Vagina (tissue), 2 donors: ENCODE measurements around the gene SERP1. TPM values are rescaled to one million over a fixed set of nuclear protein-coding genes. Genes with fewer than 3 reads are reported as not detected.
A peak's percentile ranks its signal among the peaks of the same experiment; 100 is the strongest.

Experiments
- DNase-seq, 2 donors: peaks; one replicate each; pipeline ENCODE4 v3.0.0-alpha.2; 2017; ENCODE audit errors: extremely low spot score in 2 of 2
- H3K27ac ChIP-seq: fragments of 200-600 bp; sonication (generic); one replicate; pipeline ENCODE4 v1.5.1; 2019
- H3K27me3 ChIP-seq: fragments of 200-600 bp; sonication (generic); one replicate; pipeline ENCODE4 v1.5.1; 2019
- H3K36me3 ChIP-seq, 2 donors: fragments of 200-600 bp; sonication (generic); one replicate each; pipeline ENCODE4 v1.5.1; 2017 to 2019
- H3K4me1 ChIP-seq: fragments of 200-600 bp; sonication (generic); one replicate; pipeline ENCODE4 v1.5.1; 2019
- H3K4me3 ChIP-seq, 2 donors: fragments of 200-600 bp; sonication (generic); 1 replicate in 1 of 2; 2 replicates in 1 of 2; pipeline ENCODE4 v1.5.1; 2016 to 2019
- H3K9me3 ChIP-seq: fragments of 200-600 bp; sonication (generic); one replicate; pipeline ENCODE4 v1.5.1; 2019
- POLR2A ChIP-seq, 2 donors: fragments of 450-650 bp; IDR thresholded peaks; one replicate each; pipeline ENCODE4 v1.6.1; 2017; ENCODE audit warnings: antibody characterized with exemption in 2 of 2, mild to moderate bottlenecking in 2 of 2, moderate library complexity in 2 of 2
- POLR2AphosphoS5 ChIP-seq, 2 donors: sonication (generic); formaldehyde crosslinking; IDR thresholded peaks; one replicate each; pipeline ENCODE4 v1.9.0; 2017; ENCODE audit warnings: antibody characterized with exemption in 2 of 2, mild to moderate bottlenecking in 2 of 2, low read depth in 1 of 2; ENCODE audit not compliant: insufficient read depth in 1 of 2
- intact Hi-C: fragments of 100-400 bp; cut with DNase I; formaldehyde crosslinking; loops from one replicate; pipeline ENCODE4 v1.15.1; 2023
- total RNA-seq: library from RNA; depleted of rRNA; stranded (reverse); fragments of >200 nt; gene quantifications from one replicate; pipeline ENCODE4 v1.2.3, GENCODE V29; 2016
- TF ChIP-seq, protein P1 (sequence below), 3 experiments: fragments of 450-650 bp in 2 of 3; fragments of 200-600 bp in 1 of 3; sonication (generic) in 1 of 3; IDR thresholded peaks; one replicate each; pipeline ENCODE4 v1.5.1; 2017 to 2019; ENCODE audit warnings: antibody characterized with exemption in 3 of 3, mild to moderate bottlenecking in 2 of 3, moderate library complexity in 2 of 3

The SERP1 gene
- total RNA-seq, 1 donor from 2014 or later = 231 TPM

- H3K27me3 ChIP-seq = no peaks in the 10 kb centered on the region
- intact Hi-C loops = loop anchor here (5.0 kb wide), 1 partner anchor 135 kb away; no protein-coding TSS in a partner anchor
- TF ChIP-seq POLR2A (IDR thresholded peaks at IDR 0.05) (no peak), POLR2AphosphoS5 (IDR thresholded peaks at IDR 0.05; ENCODE audit: insufficient read depth in 1 of 2, low read depth in 1 of 2) (no peak)
- TF ChIP-seq, protein P1, sequence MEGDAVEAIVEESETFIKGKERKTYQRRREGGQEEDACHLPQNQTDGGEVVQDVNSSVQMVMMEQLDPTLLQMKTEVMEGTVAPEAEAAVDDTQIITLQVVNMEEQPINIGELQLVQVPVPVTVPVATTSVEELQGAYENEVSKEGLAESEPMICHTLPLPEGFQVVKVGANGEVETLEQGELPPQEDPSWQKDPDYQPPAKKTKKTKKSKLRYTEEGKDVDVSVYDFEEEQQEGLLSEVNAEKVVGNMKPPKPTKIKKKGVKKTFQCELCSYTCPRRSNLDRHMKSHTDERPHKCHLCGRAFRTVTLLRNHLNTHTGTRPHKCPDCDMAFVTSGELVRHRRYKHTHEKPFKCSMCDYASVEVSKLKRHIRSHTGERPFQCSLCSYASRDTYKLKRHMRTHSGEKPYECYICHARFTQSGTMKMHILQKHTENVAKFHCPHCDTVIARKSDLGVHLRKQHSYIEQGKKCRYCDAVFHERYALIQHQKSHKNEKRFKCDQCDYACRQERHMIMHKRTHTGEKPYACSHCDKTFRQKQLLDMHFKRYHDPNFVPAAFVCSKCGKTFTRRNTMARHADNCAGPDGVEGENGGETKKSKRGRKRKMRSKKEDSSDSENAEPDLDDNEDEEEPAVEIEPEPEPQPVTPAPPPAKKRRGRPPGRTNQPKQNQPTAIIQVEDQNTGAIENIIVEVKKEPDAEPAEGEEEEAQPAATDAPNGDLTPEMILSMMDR (IDR thresholded peaks at IDR 0.05) = no peak
- peak overlapping the region; percentile 92 to 94 for H3K4me3 ChIP-seq
- H3K9me3 ChIP-seq = no peaks in the 10 kb centered on the region
- H3K36me3 ChIP-seq = peaks cover 0 to 3% of the 10 kb centered on the region in 2 donors
- peak overlapping the region; percentile 99 for H3K27ac ChIP-seq
- peaks cover 53% of the 10 kb centered on the region for H3K4me1 ChIP-seq
- no peak for DNase-seq
Measured at GRCh38 chr3:150547045-150547741, 897 bp upstream of the SERP1 start.

- peak overlapping the region; percentile 99 for H3K27ac ChIP-seq
- intact Hi-C loops = loop anchor here (5.0 kb wide), 1 partner anchor 133 kb away; no protein-coding TSS in a partner anchor
- H3K36me3 ChIP-seq = no peaks in the 10 kb centered on the region
- no peaks in the 10 kb centered on the region for H3K27me3 ChIP-seq
- peaks cover 45% of the 10 kb centered on the region for H3K4me1 ChIP-seq
- no peak for TF ChIP-seq POLR2A (IDR thresholded peaks at IDR 0.05)
- TF ChIP-seq, protein P1 (IDR thresholded peaks at IDR 0.05) = no peak
- TF ChIP-seq POLR2AphosphoS5 (IDR thresholded peaks at IDR 0.05; ENCODE audit: insufficient read depth in 1 of 2, low read depth in 1 of 2) = no peak
- no peaks in the 10 kb centered on the region for H3K9me3 ChIP-seq
- peak overlapping the region; percentile 92 to 94 for H3K4me3 ChIP-seq
- DNase-seq = peak in 1 of 2 donors; percentile 90
Measured at GRCh38 chr3:150545419-150546225, 674 bp downstream of the SERP1 start.

DNA sequence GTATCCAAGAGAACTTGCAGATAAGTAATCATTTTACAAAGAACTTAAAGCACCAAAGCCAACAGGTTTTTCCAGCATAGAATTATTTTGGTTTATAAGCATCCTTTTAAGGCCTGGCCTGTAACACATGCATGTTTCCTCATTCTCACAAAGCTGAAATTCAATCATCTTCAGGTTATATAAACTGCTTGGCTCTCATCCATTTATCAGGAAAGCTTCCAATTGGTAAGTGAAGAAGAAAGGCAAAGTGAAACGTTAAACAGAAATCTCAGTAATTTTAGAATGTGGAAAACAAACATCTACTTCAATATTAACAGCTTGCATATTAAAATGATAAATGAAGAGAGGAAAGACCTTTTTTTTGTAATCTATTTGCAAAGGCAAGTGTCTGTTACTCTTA lies 1.6 kb downstream of the SERP1 start:
- intact Hi-C loops = loop anchor here (5.0 kb wide), 1 partner anchor 132 kb away; no protein-coding TSS in a partner anchor
- DNase-seq = no peak
- peak overlapping the region; percentile 99 for H3K27ac ChIP-seq
- H3K36me3 ChIP-seq = no peaks in the 10 kb centered on the region
- peak overlapping the region; percentile 92 to 94 for H3K4me3 ChIP-seq
- no peak for TF ChIP-seq POLR2AphosphoS5 (IDR thresholded peaks at IDR 0.05; ENCODE audit: insufficient read depth in 1 of 2, low read depth in 1 of 2)
- TF ChIP-seq, protein P1 (IDR thresholded peaks at IDR 0.05) = no peak
- no peak for TF ChIP-seq POLR2A (IDR thresholded peaks at IDR 0.05)
- H3K27me3 ChIP-seq = no peaks in the 10 kb centered on the region
- H3K9me3 ChIP-seq = no peaks in the 10 kb centered on the region
- H3K4me1 ChIP-seq = peaks cover 40% of the 10 kb centered on the region

GRCh38 chr3:150544041-150544440 lies 2.3 kb downstream of the SERP1 start:
- no peaks in the 10 kb centered on the region for H3K36me3 ChIP-seq
- H3K4me1 ChIP-seq = peaks cover 40% of the 10 kb centered on the region
- H3K27ac ChIP-seq = no peak overlapping the region
- intact Hi-C loops = no loop called here
- DNase-seq = no peak
- peak overlapping the region in 1 of 2 donors; percentile 94 for H3K4me3 ChIP-seq
- TF ChIP-seq POLR2A (IDR thresholded peaks at IDR 0.05) = no peak
- TF ChIP-seq, protein P1 (IDR thresholded peaks at IDR 0.05) = no peak
- no peak for TF ChIP-seq POLR2AphosphoS5 (IDR thresholded peaks at IDR 0.05; ENCODE audit: insufficient read depth in 1 of 2, low read depth in 1 of 2)
- H3K9me3 ChIP-seq = no peaks in the 10 kb centered on the region
- H3K27me3 ChIP-seq = no peaks in the 10 kb centered on the region
